Measurements from ENCODE around the gene SYNJ2. TPM values are rescaled to one million over a fixed set of nuclear protein-coding genes. Genes with fewer than 3 reads are reported as not detected.

Gene SYNJ2
- polyA plus RNA-seq, 1 donor from 2014 or later: 0.12 TPM

DNA sequence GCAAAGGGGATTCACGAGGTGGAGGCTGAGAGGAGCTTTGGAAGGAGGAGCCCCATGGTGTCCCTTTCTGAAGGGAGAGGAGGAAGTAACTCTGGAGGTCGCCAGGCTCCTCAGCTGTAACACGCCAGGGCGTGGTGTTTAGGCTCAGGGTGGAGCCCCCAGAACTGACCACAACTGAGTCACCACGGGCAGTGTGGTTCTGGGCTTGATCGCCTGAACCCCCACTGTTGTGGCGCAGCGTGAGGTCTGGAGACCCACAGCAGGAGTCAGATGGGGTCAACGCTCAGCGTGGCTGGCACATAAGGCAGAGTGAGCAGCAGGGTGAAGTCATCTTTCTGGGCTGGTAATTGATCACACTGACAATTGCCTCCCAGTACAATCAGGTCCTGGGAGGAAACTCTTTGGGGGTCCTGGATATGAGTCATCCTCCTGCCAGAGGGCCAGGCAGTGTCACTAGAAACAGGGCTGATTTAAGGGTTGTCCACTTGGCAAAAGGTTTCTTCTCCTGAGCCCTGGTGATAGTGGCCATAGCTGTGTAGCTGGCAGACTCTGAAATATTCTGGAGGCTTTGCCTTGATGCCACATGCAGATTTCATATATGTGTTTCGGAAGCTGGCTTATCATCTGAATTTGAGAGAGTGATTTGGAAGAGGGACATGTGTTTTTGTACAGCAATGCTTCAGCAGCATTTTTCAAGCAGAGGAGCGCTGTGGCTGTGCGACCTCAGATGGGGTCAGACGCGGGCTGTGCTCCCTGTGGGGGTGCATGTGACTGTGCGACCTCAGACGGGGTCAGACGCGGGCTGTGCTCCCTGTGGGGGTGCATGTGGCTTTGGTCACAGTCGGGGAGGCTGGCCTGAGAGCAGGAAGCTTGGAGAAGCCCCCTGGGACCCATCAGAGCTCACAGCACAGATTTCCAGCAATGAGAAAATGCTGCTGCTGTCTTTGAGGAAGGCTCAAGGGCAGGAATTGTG is 50.0 kb downstream of the SYNJ2 start:
- no peaks in the 10 kb centered on the region for H3K9me3 ChIP-seq (ENCODE audit: low read length)
- H3K4me3 ChIP-seq (ENCODE audit: low read length): no peak overlapping the region
- H3K36me3 ChIP-seq (ENCODE audit: insufficient read depth, low read length): no peaks in the 10 kb centered on the region
- no peak overlapping the region for H3K4me2 ChIP-seq (ENCODE audit: low read length)
- H3K9me2 ChIP-seq (ENCODE audit: insufficient read depth, low read length): no peaks in the 10 kb centered on the region
- H4K20me1 ChIP-seq (ENCODE audit: insufficient read depth): no peaks in the 10 kb centered on the region
- no peak overlapping the region for H2AFZ ChIP-seq (ENCODE audit: low read depth, low read length)
- TF ChIP-seq POLR2AphosphoS5 (IDR thresholded peaks at IDR 0.05): no peak
- no peak for TF ChIP-seq TAF1 (IDR thresholded peaks at IDR 0.05; ENCODE audit: low read depth)
- no peak for TF ChIP-seq SMC3 (conservative IDR thresholded peaks at IDR 0.05; ENCODE audit: poor library complexity)
- TF ChIP-seq, protein P1, sequence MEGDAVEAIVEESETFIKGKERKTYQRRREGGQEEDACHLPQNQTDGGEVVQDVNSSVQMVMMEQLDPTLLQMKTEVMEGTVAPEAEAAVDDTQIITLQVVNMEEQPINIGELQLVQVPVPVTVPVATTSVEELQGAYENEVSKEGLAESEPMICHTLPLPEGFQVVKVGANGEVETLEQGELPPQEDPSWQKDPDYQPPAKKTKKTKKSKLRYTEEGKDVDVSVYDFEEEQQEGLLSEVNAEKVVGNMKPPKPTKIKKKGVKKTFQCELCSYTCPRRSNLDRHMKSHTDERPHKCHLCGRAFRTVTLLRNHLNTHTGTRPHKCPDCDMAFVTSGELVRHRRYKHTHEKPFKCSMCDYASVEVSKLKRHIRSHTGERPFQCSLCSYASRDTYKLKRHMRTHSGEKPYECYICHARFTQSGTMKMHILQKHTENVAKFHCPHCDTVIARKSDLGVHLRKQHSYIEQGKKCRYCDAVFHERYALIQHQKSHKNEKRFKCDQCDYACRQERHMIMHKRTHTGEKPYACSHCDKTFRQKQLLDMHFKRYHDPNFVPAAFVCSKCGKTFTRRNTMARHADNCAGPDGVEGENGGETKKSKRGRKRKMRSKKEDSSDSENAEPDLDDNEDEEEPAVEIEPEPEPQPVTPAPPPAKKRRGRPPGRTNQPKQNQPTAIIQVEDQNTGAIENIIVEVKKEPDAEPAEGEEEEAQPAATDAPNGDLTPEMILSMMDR (IDR thresholded peaks at IDR 0.05; ENCODE audit: poor library complexity, severe bottlenecking): no peak
- TF ChIP-seq, protein P2, sequence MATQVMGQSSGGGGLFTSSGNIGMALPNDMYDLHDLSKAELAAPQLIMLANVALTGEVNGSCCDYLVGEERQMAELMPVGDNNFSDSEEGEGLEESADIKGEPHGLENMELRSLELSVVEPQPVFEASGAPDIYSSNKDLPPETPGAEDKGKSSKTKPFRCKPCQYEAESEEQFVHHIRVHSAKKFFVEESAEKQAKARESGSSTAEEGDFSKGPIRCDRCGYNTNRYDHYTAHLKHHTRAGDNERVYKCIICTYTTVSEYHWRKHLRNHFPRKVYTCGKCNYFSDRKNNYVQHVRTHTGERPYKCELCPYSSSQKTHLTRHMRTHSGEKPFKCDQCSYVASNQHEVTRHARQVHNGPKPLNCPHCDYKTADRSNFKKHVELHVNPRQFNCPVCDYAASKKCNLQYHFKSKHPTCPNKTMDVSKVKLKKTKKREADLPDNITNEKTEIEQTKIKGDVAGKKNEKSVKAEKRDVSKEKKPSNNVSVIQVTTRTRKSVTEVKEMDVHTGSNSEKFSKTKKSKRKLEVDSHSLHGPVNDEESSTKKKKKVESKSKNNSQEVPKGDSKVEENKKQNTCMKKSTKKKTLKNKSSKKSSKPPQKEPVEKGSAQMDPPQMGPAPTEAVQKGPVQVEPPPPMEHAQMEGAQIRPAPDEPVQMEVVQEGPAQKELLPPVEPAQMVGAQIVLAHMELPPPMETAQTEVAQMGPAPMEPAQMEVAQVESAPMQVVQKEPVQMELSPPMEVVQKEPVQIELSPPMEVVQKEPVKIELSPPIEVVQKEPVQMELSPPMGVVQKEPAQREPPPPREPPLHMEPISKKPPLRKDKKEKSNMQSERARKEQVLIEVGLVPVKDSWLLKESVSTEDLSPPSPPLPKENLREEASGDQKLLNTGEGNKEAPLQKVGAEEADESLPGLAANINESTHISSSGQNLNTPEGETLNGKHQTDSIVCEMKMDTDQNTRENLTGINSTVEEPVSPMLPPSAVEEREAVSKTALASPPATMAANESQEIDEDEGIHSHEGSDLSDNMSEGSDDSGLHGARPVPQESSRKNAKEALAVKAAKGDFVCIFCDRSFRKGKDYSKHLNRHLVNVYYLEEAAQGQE (IDR thresholded peaks at IDR 0.05; ENCODE audit: borderline replicate concordance): no peak
- no peak for TF ChIP-seq RAD21 (conservative IDR thresholded peaks at IDR 0.05)
- TF ChIP-seq MXI1 (conservative IDR thresholded peaks at IDR 0.05; ENCODE audit: poor library complexity, severe bottlenecking): no peak
- TF ChIP-seq EP300 (conservative IDR thresholded peaks at IDR 0.05; ENCODE audit: poor library complexity, severe bottlenecking): no peak
- no peaks in the 10 kb centered on the region for H3F3A ChIP-seq (ENCODE audit: insufficient read depth, low read length, poor library complexity, severe bottlenecking)
- H3K27me3 ChIP-seq (ENCODE audit: insufficient read depth, low read depth, low read length): no peaks in the 10 kb centered on the region
- no peak overlapping the region for H3K9ac ChIP-seq (ENCODE audit: low read length)
- H3K27ac ChIP-seq (ENCODE audit: low read length): no peak overlapping the region
- H3K79me2 ChIP-seq (replicated peaks; ENCODE audit: insufficient read depth, low read length): no peaks in the 10 kb centered on the region

DNA sequence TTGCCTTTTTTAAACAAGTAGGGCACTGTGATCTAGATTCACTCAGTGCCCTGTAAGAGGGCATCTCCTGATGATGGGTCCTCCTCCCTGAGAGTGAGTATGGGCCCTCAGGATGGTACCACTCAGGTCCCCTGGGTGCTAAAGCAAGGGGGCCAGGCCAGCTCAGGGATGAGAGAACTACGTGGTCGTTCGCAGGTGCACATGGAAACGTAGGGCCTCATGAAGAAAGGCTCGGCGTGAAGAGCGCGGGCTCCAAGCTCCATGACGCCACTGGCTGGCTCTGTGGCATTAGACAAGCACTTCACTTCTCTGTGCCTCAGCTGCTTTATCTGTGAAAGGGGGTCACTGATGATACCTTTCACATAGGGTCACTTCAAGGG is 50.7 kb downstream of the SYNJ2 start:
- Histone ChIP-seq H3K9me3 (ENCODE audit: low read length) (no peaks in the 10 kb centered on the region), H3K27ac (ENCODE audit: low read length) (no peak overlapping the region), H4K20me1 (ENCODE audit: insufficient read depth) (no peaks in the 10 kb centered on the region), H3K4me2 (ENCODE audit: low read length) (no peak overlapping the region), H3K4me3 (ENCODE audit: low read length) (no peak overlapping the region), H3K27me3 (ENCODE audit: insufficient read depth, low read depth, low read length) (no peaks in the 10 kb centered on the region), H2AFZ (ENCODE audit: low read depth, low read length) (no peak overlapping the region), H3K79me2 (replicated peaks; ENCODE audit: insufficient read depth, low read length) (no peaks in the 10 kb centered on the region), H3K9ac (ENCODE audit: low read length) (no peak overlapping the region), H3F3A (ENCODE audit: insufficient read depth, low read length, poor library complexity, severe bottlenecking) (no peaks in the 10 kb centered on the region), H3K9me2 (ENCODE audit: insufficient read depth, low read length) (no peaks in the 10 kb centered on the region), H3K36me3 (ENCODE audit: insufficient read depth, low read length) (no peaks in the 10 kb centered on the region)
- TF ChIP-seq TAF1 (IDR thresholded peaks at IDR 0.05; ENCODE audit: low read depth) (no peak), EP300 (conservative IDR thresholded peaks at IDR 0.05; ENCODE audit: poor library complexity, severe bottlenecking) (no peak), RAD21 (conservative IDR thresholded peaks at IDR 0.05) (no peak), POLR2AphosphoS5 (IDR thresholded peaks at IDR 0.05) (no peak), MXI1 (conservative IDR thresholded peaks at IDR 0.05; ENCODE audit: poor library complexity, severe bottlenecking) (no peak), SMC3 (conservative IDR thresholded peaks at IDR 0.05; ENCODE audit: poor library complexity) (no peak), EZH2 (IDR thresholded peaks at IDR 0.05; ENCODE audit: borderline replicate concordance, insufficient read depth, low read length, poor library complexity, severe bottlenecking) (no peak)
- TF ChIP-seq, protein P2 (IDR thresholded peaks at IDR 0.05; ENCODE audit: borderline replicate concordance): no peak
- TF ChIP-seq, protein P1 (IDR thresholded peaks at IDR 0.05; ENCODE audit: poor library complexity, severe bottlenecking): no peak

All from neural cell (in vitro differentiated cells).